ENCODE measurements around the gene YIPF5.

The YIPF5 gene

DNA sequence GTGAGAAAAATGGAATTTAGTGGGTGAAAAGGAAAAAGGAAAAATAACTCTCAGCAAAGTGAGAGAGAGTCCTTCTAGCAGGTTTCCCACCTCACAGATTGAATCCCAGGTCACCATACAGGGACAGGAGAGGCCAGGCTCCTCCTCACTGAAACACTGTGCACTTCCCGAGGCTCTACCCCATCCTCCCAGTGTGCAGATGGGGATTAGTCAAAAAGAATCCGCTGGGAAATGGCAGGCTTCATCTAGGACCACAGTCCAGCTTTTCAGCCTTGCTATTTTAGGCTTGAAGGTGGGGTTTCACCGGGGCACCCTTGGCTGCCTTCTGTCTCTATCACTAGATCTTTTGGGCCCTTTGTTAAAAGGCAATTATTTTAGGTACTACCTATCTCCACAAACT, 47.8 kb downstream of the YIPF5 start:
- 89% methylated on average over 3 of the region's 3 CpGs for WGBS
- Histone ChIP-seq H3K4me1 (ENCODE audit: insufficient read depth, low read length) (peaks cover 10% of the 10 kb centered on the region), H3K9me3 (ENCODE audit: insufficient read depth, low read depth, low read length) (no peaks in the 10 kb centered on the region), H3K36me3 (ENCODE audit: insufficient read depth, low read length) (no peaks in the 10 kb centered on the region), H3K27me3 (ENCODE audit: insufficient read depth, low read length) (no peaks in the 10 kb centered on the region), H3K4me3 (ENCODE audit: low read length) (no peak overlapping the region), H3K9ac (ENCODE audit: low read depth, low read length) (no peak overlapping the region), H3K27ac (ENCODE audit: low read depth, low read length) (no peak overlapping the region)

DNA sequence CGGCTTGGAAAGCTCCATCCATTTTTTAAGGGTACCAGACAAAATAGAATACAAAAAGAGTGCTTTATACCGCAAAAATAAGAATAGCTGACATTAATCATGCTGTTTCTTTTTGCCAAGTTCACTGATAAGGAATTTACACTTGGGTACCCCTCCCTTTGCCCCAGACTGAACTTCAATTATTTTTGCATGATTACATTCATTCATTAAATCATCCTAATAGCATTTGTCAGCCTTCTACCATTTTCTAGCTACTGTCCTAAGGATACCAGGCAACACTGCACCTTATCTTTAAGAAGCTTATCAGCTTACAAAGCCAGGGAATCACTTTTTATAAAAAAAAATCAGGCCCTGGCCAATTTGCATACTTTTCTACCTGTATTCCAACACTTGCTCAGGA, 48.4 kb downstream of the YIPF5 start:
- Histone ChIP-seq H3K36me3 (ENCODE audit: insufficient read depth, low read length) (no peaks in the 10 kb centered on the region), H3K4me3 (ENCODE audit: low read length) (no peak overlapping the region), H3K4me1 (ENCODE audit: insufficient read depth, low read length) (peaks cover 10% of the 10 kb centered on the region), H3K9ac (ENCODE audit: low read depth, low read length) (no peak overlapping the region), H3K27ac (ENCODE audit: low read depth, low read length) (no peak overlapping the region), H3K27me3 (ENCODE audit: insufficient read depth, low read length) (no peaks in the 10 kb centered on the region), H3K9me3 (ENCODE audit: insufficient read depth, low read depth, low read length) (no peaks in the 10 kb centered on the region)
- WGBS, result 93% methylated on average over 2 of the region's 2 CpGs

DNA sequence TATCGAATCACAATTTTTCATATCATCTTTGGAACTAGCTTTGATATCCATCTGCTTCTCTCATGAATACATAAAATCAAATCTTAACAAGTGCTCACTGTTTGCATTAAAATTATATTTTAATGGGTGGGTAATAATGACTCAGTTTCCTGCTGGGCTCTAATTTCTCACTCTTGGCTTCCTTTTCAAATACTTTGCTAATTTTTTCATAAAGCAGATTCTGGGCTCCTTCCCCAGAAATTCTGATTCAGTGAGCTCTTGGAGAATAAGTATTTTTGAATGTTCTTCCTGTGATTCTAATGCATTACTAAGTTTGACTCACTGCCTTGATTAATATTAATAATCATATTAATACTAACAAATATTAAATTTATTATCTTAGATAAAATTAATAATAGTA, 48.9 kb downstream of the YIPF5 start:
- H3K9ac ChIP-seq (ENCODE audit: low read depth, low read length), result no peak overlapping the region
- H3K9me3 ChIP-seq (ENCODE audit: insufficient read depth, low read depth, low read length), result no peaks in the 10 kb centered on the region
- H3K4me1 ChIP-seq (ENCODE audit: insufficient read depth, low read length), result peaks cover 10% of the 10 kb centered on the region
- no peak overlapping the region for H3K4me3 ChIP-seq (ENCODE audit: low read length)
- no peaks in the 10 kb centered on the region for H3K36me3 ChIP-seq (ENCODE audit: insufficient read depth, low read length)
- H3K27me3 ChIP-seq (ENCODE audit: insufficient read depth, low read length), result no peaks in the 10 kb centered on the region
- H3K27ac ChIP-seq (ENCODE audit: low read depth, low read length), result no peak overlapping the region
- 95% methylated on average over 1 of the region's 1 CpG for WGBS

DNA sequence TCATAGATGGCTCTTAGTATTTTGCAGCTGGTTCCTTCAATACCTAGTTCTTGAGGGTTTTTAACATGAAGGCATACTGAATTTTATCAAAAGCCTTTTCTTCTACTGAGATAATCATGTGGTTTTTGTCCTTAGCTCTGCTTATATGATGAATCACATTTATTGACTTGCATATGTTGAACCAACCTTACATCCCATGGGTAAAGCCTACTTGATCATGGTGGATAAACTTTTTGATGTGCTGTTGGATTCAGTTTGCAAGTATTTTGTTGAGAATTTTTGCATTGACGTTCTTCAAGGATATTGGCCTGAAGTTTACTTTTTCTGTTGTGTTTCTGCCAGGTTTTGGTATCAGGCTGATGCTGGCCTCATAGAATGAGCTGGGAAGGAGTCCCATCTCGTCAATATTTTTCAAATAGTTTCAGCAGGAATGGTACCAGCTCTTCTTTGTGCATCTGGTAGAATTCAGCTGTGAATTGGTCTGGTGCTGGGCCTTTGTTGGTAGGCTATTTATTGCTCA, 49.7 kb downstream of the YIPF5 start:
- H3K27me3 ChIP-seq (ENCODE audit: insufficient read depth, low read length), result no peaks in the 10 kb centered on the region
- H3K4me1 ChIP-seq (ENCODE audit: insufficient read depth, low read length), result peaks cover 10% of the 10 kb centered on the region
- H3K4me3 ChIP-seq (ENCODE audit: low read length), result no peak overlapping the region
- WGBS, result 97% methylated on average over 2 of the region's 2 CpGs
- no peak overlapping the region for H3K9ac ChIP-seq (ENCODE audit: low read depth, low read length)
- no peaks in the 10 kb centered on the region for H3K36me3 ChIP-seq (ENCODE audit: insufficient read depth, low read length)
- no peak overlapping the region for H3K27ac ChIP-seq (ENCODE audit: low read depth, low read length)
- H3K9me3 ChIP-seq (ENCODE audit: insufficient read depth, low read depth, low read length), result no peaks in the 10 kb centered on the region

DNA sequence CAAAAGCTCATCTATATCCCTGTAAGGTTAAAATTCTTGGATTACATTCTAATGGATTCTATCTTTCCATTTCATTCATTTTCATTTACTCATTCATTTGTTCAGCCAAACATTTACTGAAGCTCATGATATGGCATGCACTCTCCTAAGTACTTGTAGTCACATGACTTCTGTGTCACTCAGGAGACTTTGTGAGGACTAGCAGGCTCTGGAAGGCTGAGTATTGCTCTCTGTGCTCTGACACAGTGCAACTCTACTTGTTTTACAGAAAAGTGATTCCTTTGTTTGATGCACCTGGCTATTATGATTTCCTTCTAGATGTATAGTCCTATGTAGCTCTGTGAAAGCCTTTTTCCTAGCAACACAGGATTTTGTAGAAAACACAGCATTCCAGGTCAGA, 53.0 kb downstream of the YIPF5 start:
- H3K36me3 ChIP-seq (ENCODE audit: insufficient read depth, low read length), result no peaks in the 10 kb centered on the region
- no peak overlapping the region for H3K27ac ChIP-seq (ENCODE audit: low read depth, low read length)

DNA sequence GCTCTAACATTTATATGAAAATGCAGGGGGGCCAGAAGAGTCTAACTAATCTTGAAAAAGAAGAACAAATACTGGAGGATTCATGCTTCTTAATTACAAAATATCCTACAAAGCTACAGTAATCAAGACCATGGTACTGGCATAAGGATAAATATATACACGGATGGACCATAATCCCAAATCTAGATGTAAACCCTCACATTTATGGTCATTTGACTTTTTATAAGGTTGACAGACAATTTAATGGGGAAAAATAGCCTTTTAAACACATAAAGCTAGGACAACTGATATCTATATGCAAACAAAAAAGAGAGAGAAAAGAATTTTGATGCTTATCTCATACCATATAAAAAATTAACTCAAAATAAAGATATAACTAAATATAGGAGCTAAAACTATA, 55.9 kb downstream of the YIPF5 start:
- H3K36me3 ChIP-seq (ENCODE audit: insufficient read depth, low read length), result no peaks in the 10 kb centered on the region
- H3K4me1 ChIP-seq (ENCODE audit: insufficient read depth, low read length), result no peaks in the 10 kb centered on the region
- 60% methylated on average over 1 of the region's 1 CpG for WGBS
- H3K4me3 ChIP-seq (ENCODE audit: low read length), result no peak overlapping the region
- H3K27me3 ChIP-seq (ENCODE audit: insufficient read depth, low read length), result no peaks in the 10 kb centered on the region
- no peak overlapping the region for H3K27ac ChIP-seq (ENCODE audit: low read depth, low read length)
- H3K9me3 ChIP-seq (ENCODE audit: insufficient read depth, low read depth, low read length), result no peaks in the 10 kb centered on the region
- no peak overlapping the region for H3K9ac ChIP-seq (ENCODE audit: low read depth, low read length)

More for the DNA sequence above, 53.0 kb downstream of the YIPF5 start:
- H3K9ac ChIP-seq (ENCODE audit: low read depth, low read length), result no peak overlapping the region
- no peaks in the 10 kb centered on the region for H3K27me3 ChIP-seq (ENCODE audit: insufficient read depth, low read length)
- H3K4me3 ChIP-seq (ENCODE audit: low read length), result no peak overlapping the region
- H3K9me3 ChIP-seq (ENCODE audit: insufficient read depth, low read depth, low read length), result no peaks in the 10 kb centered on the region
- no peaks in the 10 kb centered on the region for H3K4me1 ChIP-seq (ENCODE audit: insufficient read depth, low read length)
